NOMO-1 treated with dmso at 0.1 percent for 144 hours (cell line): ENCODE results near the gene GLOD4.
A peak's percentile ranks its signal among the peaks of the same experiment; 100 is the strongest.
"Not testable (repeated sequence)": the region's sequence is repeated elsewhere in the genome, so short reads cannot be mapped to it uniquely, and the experiment has no call there.

Source experiments
- DNase-seq: peaks from one replicate; lab custom pipeline; 2025; ENCODE audit not compliant: unreplicated experiment; lab: John Stamatoyannopoulos, UW

GLOD4 gene

GRCh38 chr17:781805-782731 is at the start of gene GLOD4, which contains the start of gene MRM3:
Gene GLOD4, minus strand, starts transcription at chr17:782280. Its CDS starts 25 bp downstream, at chr17:782255.
Gene MRM3, plus strand, starts transcription at chr17:782353. Its CDS starts 26 bp downstream, at chr17:782379.
- peak; percentile 54 for DNase-seq

GRCh38 chr17:830950-831349 is 48.9 kb upstream of the GLOD4 start:
- no peak for DNase-seq

- no peak for DNase-seq
Observed at GRCh38 chr17:830381-830780, 48.3 kb upstream of the GLOD4 start.

GRCh38 chr17:829614-830013 is 47.5 kb upstream of the GLOD4 start:
- not testable (repeated sequence) for DNase-seq

GRCh38 chr17:828761-829160 is 46.7 kb upstream of the GLOD4 start:
- DNase-seq, result no peak

GRCh38 chr17:826778-827177 is 44.7 kb upstream of the GLOD4 start:
- DNase-seq, result no peak

GRCh38 chr17:825216-825615 is 43.1 kb upstream of the GLOD4 start:
- DNase-seq, result no peak

- no peak for DNase-seq
Observed at GRCh38 chr17:824378-824777, 42.3 kb upstream of the GLOD4 start.

GRCh38 chr17:823501-823902 is 41.4 kb upstream of the GLOD4 start:
- DNase-seq, result no peak

GRCh38 chr17:819251-819650 is 37.2 kb upstream of the GLOD4 start:
- no peak for DNase-seq

- DNase-seq, result no peak
Observed at GRCh38 chr17:814371-814770, 32.3 kb upstream of the GLOD4 start.

GRCh38 chr17:812638-813204 is 30.6 kb upstream of the GLOD4 start:
- DNase-seq, result no peak

- no peak for DNase-seq
Observed at GRCh38 chr17:811051-811784, 29.1 kb upstream of the GLOD4 start.

- no peak for DNase-seq
Observed at GRCh38 chr17:807523-808294, 25.6 kb upstream of the GLOD4 start.

GRCh38 chr17:806781-807522 is 24.9 kb upstream of the GLOD4 start:
- no peak for DNase-seq

- DNase-seq, result no peak
Observed at GRCh38 chr17:806346-806745, 24.3 kb upstream of the GLOD4 start.

- DNase-seq, result not testable (repeated sequence)
Observed at GRCh38 chr17:805886-806285, 23.8 kb upstream of the GLOD4 start.

GRCh38 chr17:804541-805435 is 22.7 kb upstream of the GLOD4 start:
- no peak for DNase-seq
